GM18517 (cell line): ENCODE data around the gene GRM8.

Source experiments
- ATAC-seq: cut with Tn5 transposase; IDR thresholded peaks from one replicate; pipeline ENCODE4 v1.9.1; 2021; ENCODE audit warnings: mild to moderate bottlenecking, moderate library complexity; ENCODE audit not compliant: unreplicated experiment

The GRM8 gene

GRCh38 chr7:126760914-126761577 is 491.7 kb downstream of the GRM8 start:
- no peak for ATAC-seq

- ATAC-seq = no peak
Observed at GRCh38 chr7:126755381-126755780, 497.4 kb downstream of the GRM8 start.

- peak; percentile 70 for ATAC-seq
Observed at GRCh38 chr7:126750207-126750911, 502.4 kb downstream of the GRM8 start.

GRCh38 chr7:126728967-126729366 is 523.8 kb downstream of the GRM8 start:
- no peak for ATAC-seq

GRCh38 chr7:126727930-126728391 is 524.8 kb downstream of the GRM8 start:
- ATAC-seq = no peak

GRCh38 chr7:126723966-126724544 is 528.7 kb downstream of the GRM8 start:
- no peak for ATAC-seq

- peak; percentile 92 for ATAC-seq
Observed at GRCh38 chr7:126720232-126720631, 532.5 kb downstream of the GRM8 start.

GRCh38 chr7:126718419-126718818 is 534.3 kb downstream of the GRM8 start:
- ATAC-seq = peak; percentile 35

GRCh38 chr7:126716321-126716720 is 536.4 kb downstream of the GRM8 start:
- no peak for ATAC-seq

- no peak for ATAC-seq
Observed at GRCh38 chr7:126715076-126715475, 537.7 kb downstream of the GRM8 start.

- ATAC-seq = peak; percentile 53
Observed at GRCh38 chr7:126702242-126703016, 550.3 kb downstream of the GRM8 start.

- ATAC-seq = peak; percentile 87
Observed at GRCh38 chr7:126700807-126701604, 551.7 kb downstream of the GRM8 start.

GRCh38 chr7:126699707-126700106 is 553.0 kb downstream of the GRM8 start:
- no peak for ATAC-seq

GRCh38 chr7:126698909-126699308 is 553.8 kb downstream of the GRM8 start:
- ATAC-seq = no peak

- no peak for ATAC-seq
Observed at GRCh38 chr7:126698446-126698845, 554.3 kb downstream of the GRM8 start.

- ATAC-seq = peak; percentile 41
Observed at GRCh38 chr7:126696256-126697038, 556.3 kb downstream of the GRM8 start.

GRCh38 chr7:126690848-126691751 is 561.6 kb downstream of the GRM8 start:
- ATAC-seq = no peak

GRCh38 chr7:126690104-126690503 is 562.6 kb downstream of the GRM8 start:
- ATAC-seq = no peak

- ATAC-seq = no peak
Observed at GRCh38 chr7:126689037-126689436, 563.7 kb downstream of the GRM8 start.
